H9 (cell line): ENCODE data around the gene GABBR2. TPM values are rescaled to one million over a fixed set of nuclear protein-coding genes. Genes with fewer than 3 reads are reported as not detected.

Experiments
- DNase-seq: peaks from one replicate; pipeline ENCODE4 v3.0.0-alpha.2; 2017
- H2AFZ ChIP-seq: one replicate; pipeline ENCODE4 v1.6.1; 2013; ENCODE audit warnings: mild to moderate bottlenecking, low read length, control low read depth, moderate library complexity
- H2AK5ac ChIP-seq: 2 replicates; pipeline ENCODE4 v1.6.1; 2013; ENCODE audit warnings: low read length, control low read depth, mixed read lengths; ENCODE audit not compliant: insufficient read length
- H2BK120ac ChIP-seq: one replicate; pipeline ENCODE4 v1.6.1; 2013; ENCODE audit warnings: low read depth, mild to moderate bottlenecking, low read length, control low read depth, inconsistent platforms; ENCODE audit not compliant: poor library complexity, severe bottlenecking
- H2BK12ac ChIP-seq: 2 replicates; pipeline ENCODE4 v1.6.1; 2013; ENCODE audit warnings: low read length, control low read depth, mixed read lengths, low read depth; ENCODE audit not compliant: insufficient read length
- H2BK15ac ChIP-seq: 2 replicates; pipeline ENCODE4 v1.6.1; 2013; ENCODE audit warnings: low read depth, low read length, control low read depth
- H2BK20ac ChIP-seq: one replicate; pipeline ENCODE4 v1.6.1; 2013; ENCODE audit warnings: low read depth, mild to moderate bottlenecking, low read length, control low read depth, inconsistent platforms; ENCODE audit not compliant: poor library complexity, severe bottlenecking
- H2BK5ac ChIP-seq: 2 replicates; pipeline ENCODE4 v1.6.1; 2013; ENCODE audit warnings: low read length, control low read depth, mixed read lengths; ENCODE audit not compliant: insufficient read length
- H3K14ac ChIP-seq: 2 replicates; pipeline ENCODE4 v1.6.1; 2013; ENCODE audit warnings: low read length, control low read depth; ENCODE audit not compliant: insufficient read depth
- H3K18ac ChIP-seq: 2 replicates; pipeline ENCODE4 v1.6.1; 2013; ENCODE audit warnings: low read depth, mild to moderate bottlenecking, mixed read lengths, low read length, control low read depth; ENCODE audit not compliant: insufficient read length
- H3K23ac ChIP-seq: 2 replicates; pipeline ENCODE4 v1.6.1; 2013; ENCODE audit warnings: low read length, control low read depth, mixed read lengths, low read depth; ENCODE audit not compliant: insufficient read length
- H3K23me2 ChIP-seq: 2 replicates; pipeline ENCODE4 v1.6.1; 2013; ENCODE audit warnings: low read depth, mild to moderate bottlenecking, mixed read lengths, low read length, control low read depth; ENCODE audit not compliant: insufficient read length, poor library complexity, severe bottlenecking
- H3K27ac ChIP-seq: 2 replicates; pipeline ENCODE4 v1.5.1; 2013; ENCODE audit warnings: low read length, control low read depth, mixed read lengths, low read depth; ENCODE audit not compliant: insufficient read length
- H3K27me3 ChIP-seq: 2 replicates; pipeline ENCODE4 v1.6.1; 2013; ENCODE audit warnings: low read length, control low read depth, inconsistent platforms; ENCODE audit not compliant: insufficient read depth
- H3K4ac ChIP-seq: 2 replicates; pipeline ENCODE4 v1.6.1; 2013; ENCODE audit warnings: low read depth, mild to moderate bottlenecking, control low read depth, inconsistent platforms, low read length, moderate library complexity
- H3K4me1 ChIP-seq: 2 replicates; pipeline ENCODE4 v1.6.1; 2013; ENCODE audit warnings: low read length, control low read depth, inconsistent platforms; ENCODE audit not compliant: insufficient read depth
- H3K4me2 ChIP-seq: 2 replicates; pipeline ENCODE4 v1.6.1; 2013; ENCODE audit warnings: low read length, control low read depth, mixed read lengths; ENCODE audit not compliant: insufficient read length, insufficient read depth
- H3K56ac ChIP-seq: 2 replicates; pipeline ENCODE4 v1.6.1; 2013; ENCODE audit warnings: low read depth, mild to moderate bottlenecking, mixed read lengths, low read length, control low read depth; ENCODE audit not compliant: insufficient read length
- H3K79me1 ChIP-seq: 2 replicates; pipeline ENCODE4 v1.6.1; 2013; ENCODE audit warnings: low read depth, mild to moderate bottlenecking, moderate library complexity, low read length, control low read depth, inconsistent platforms; ENCODE audit not compliant: insufficient read depth, poor library complexity, severe bottlenecking
- H3K79me2 ChIP-seq: 2 replicates; pipeline ENCODE4 v1.6.1; 2013; ENCODE audit warnings: low read length, control low read depth, inconsistent platforms; ENCODE audit not compliant: insufficient read depth
- H3K9ac ChIP-seq: 2 replicates; pipeline ENCODE4 v1.6.1; 2013; ENCODE audit warnings: low read length, control low read depth, mixed read lengths; ENCODE audit not compliant: insufficient read length; ENCODE audit errors: extremely low read depth
- H3K9me3 ChIP-seq: one replicate; pipeline ENCODE4 v1.6.1; 2013; ENCODE audit warnings: low read depth, low read length, inconsistent platforms; ENCODE audit not compliant: control insufficient read depth
- H3T11ph ChIP-seq: one replicate; pipeline ENCODE4 v1.6.1; 2013; ENCODE audit warnings: mild to moderate bottlenecking, low read length, control low read depth, inconsistent platforms
- H4K20me1 ChIP-seq: one replicate; pipeline ENCODE4 v1.6.1; 2013; ENCODE audit not compliant: control insufficient read depth, insufficient read length, insufficient read depth
- H4K5ac ChIP-seq: 2 replicates; pipeline ENCODE4 v1.6.1; 2013; ENCODE audit warnings: low read depth, mild to moderate bottlenecking, mixed read lengths, low read length, control low read depth; ENCODE audit not compliant: insufficient read length
- H4K8ac ChIP-seq: replicated peaks from 2 replicates; pipeline ENCODE4 v1.6.1; 2013; ENCODE audit warnings: low read length, control low read depth, mixed read lengths, low read depth; ENCODE audit not compliant: insufficient read length
- H4K91ac ChIP-seq: 2 replicates; pipeline ENCODE4 v1.6.1; 2013; ENCODE audit warnings: low read depth, mild to moderate bottlenecking, moderate library complexity, mixed read lengths, low read length, control low read depth; ENCODE audit not compliant: insufficient read length
- H3K27ac Mint-ChIP-seq, 3 experiments: 2 replicates in 2 of 3; 3 replicates in 1 of 3; pipeline ENCODE4 v1.8.0; 2020 to 2021; ENCODE audit warnings: mixed read lengths in 3 of 3, mild to moderate bottlenecking in 1 of 3, moderate library complexity in 1 of 3
- H3K27me3 Mint-ChIP-seq: 2 replicates; pipeline ENCODE4 v1.8.0; 2021; ENCODE audit warnings: low read depth, mild to moderate bottlenecking, moderate library complexity, mixed read lengths
- H3K36me3 Mint-ChIP-seq, 3 experiments: 2 replicates in 2 of 3; 3 replicates in 1 of 3; pipeline ENCODE4 v1.8.0; 2020 to 2021; ENCODE audit warnings: low read depth in 3 of 3, mixed read lengths in 3 of 3; ENCODE audit not compliant: insufficient read depth in 1 of 3
- H3K4me1 Mint-ChIP-seq, 2 experiments: 2 replicates each; pipeline ENCODE4 v1.8.0; 2020; ENCODE audit warnings: mixed read lengths in 2 of 2
- H3K4me3 Mint-ChIP-seq, 2 experiments: 2 replicates in 1 of 2; 3 replicates in 1 of 2; pipeline ENCODE4 v1.8.0; 2020 to 2021; ENCODE audit warnings: mild to moderate bottlenecking in 2 of 2, mixed read lengths in 2 of 2, moderate library complexity in 1 of 2
- H3K9me3 Mint-ChIP-seq, 2 experiments: 2 replicates in 1 of 2; 3 replicates in 1 of 2; pipeline ENCODE4 v1.8.0; 2020; ENCODE audit warnings: mild to moderate bottlenecking in 2 of 2, mixed read lengths in 2 of 2, moderate library complexity in 1 of 2
- WGBS: extraction: QIAGEN DNeasy Blood & Tissue Kit; methylation state at CpG from one replicate; pipeline ENCODE4 v1.1.7; 2013; ENCODE audit warnings: missing lambda C conversion rate, low lambda C conversion rate, mixed read lengths; ENCODE audit not compliant: insufficient read length; ENCODE audit errors: extremely low coverage; 5-methylcytosine and 5-hydroxymethylcytosine counted together
- total RNA-seq: library from RNA; stranded (reverse); gene quantifications from 2 replicates; pipeline ENCODE4 v1.2.1, GENCODE V29; 2021
- TF ChIP-seq, protein P1 (sequence below): fragments of 200-600 bp; sonication (generic); conservative IDR thresholded peaks from 3 replicates; pipeline ENCODE4 v1.8.0; 2021; ENCODE audit warnings: antibody characterized with exemption, mild to moderate bottlenecking

GABBR2 gene
- total RNA-seq, 1 experiment from 2014 or later: 0.66 TPM

DNA sequence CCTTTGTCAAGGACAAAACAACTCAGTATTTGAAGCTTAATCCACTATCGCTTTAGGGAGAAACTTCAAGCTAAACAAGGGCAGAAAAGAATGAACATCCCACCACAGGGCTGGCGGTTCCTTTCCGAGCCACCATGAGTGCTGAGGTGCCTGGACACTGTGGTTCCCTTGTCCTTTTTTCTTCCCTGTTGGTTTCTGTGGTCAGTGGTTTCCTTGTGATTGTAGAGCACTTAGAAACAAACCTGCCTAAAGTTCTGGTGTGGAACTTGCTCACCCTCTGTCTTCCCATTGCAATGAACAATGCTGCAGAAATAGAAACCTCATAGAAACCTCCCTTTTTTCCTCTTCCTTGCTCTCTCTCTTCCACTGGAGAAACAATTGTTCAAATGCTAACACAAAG lies 373.9 kb downstream of the GABBR2 start:
- Histone ChIP-seq H2AFZ (no peak overlapping the region), H3K79me2 (no peaks in the 10 kb centered on the region), H4K8ac (no peak overlapping the region), H2AK5ac (no peak overlapping the region), H2BK15ac (no peak overlapping the region), H3K27me3 (no peaks in the 10 kb centered on the region), H3K9me3 (no peaks in the 10 kb centered on the region), H2BK12ac (no peak overlapping the region), H3T11ph (no peak overlapping the region), H4K91ac (no peak overlapping the region), H4K5ac (no peak overlapping the region), H3K56ac (no peak overlapping the region), H2BK20ac (no peak overlapping the region), H3K14ac (no peak overlapping the region), H3K4ac (no peak overlapping the region), H4K20me1 (no peaks in the 10 kb centered on the region), H3K9ac (no peak overlapping the region), H2BK5ac (no peak overlapping the region), H3K18ac (no peak overlapping the region), H3K27ac (no peak overlapping the region), H3K23me2 (no peaks in the 10 kb centered on the region), H3K4me2 (no peak overlapping the region), H3K4me1 (no peaks in the 10 kb centered on the region), H3K79me1 (no peaks in the 10 kb centered on the region), H2BK120ac (no peak overlapping the region), H3K23ac (no peak overlapping the region)
- Mint-ChIP-seq H3K4me1 (no peaks in the 10 kb centered on the region), H3K9me3 (peaks cover 0 to 5% of the 10 kb centered on the region in 2 experiments; a peak in 3 of 5 replicates), H3K27ac (no peak overlapping the region), H3K36me3 (no peaks in the 10 kb centered on the region), H3K27me3 (no peaks in the 10 kb centered on the region), H3K4me3 (no peak overlapping the region)
- WGBS: no CpG with 5 or more reads among the region's 3 CpGs
- TF ChIP-seq, protein P1, sequence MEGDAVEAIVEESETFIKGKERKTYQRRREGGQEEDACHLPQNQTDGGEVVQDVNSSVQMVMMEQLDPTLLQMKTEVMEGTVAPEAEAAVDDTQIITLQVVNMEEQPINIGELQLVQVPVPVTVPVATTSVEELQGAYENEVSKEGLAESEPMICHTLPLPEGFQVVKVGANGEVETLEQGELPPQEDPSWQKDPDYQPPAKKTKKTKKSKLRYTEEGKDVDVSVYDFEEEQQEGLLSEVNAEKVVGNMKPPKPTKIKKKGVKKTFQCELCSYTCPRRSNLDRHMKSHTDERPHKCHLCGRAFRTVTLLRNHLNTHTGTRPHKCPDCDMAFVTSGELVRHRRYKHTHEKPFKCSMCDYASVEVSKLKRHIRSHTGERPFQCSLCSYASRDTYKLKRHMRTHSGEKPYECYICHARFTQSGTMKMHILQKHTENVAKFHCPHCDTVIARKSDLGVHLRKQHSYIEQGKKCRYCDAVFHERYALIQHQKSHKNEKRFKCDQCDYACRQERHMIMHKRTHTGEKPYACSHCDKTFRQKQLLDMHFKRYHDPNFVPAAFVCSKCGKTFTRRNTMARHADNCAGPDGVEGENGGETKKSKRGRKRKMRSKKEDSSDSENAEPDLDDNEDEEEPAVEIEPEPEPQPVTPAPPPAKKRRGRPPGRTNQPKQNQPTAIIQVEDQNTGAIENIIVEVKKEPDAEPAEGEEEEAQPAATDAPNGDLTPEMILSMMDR: no peak
- no peak for DNase-seq
